CD4-positive, alpha-beta T cell treated with Interleukin-6 at 100 ng/mL for 8 hours (primary cell): Measurements from ENCODE around the gene SMURF2.
A peak's percentile ranks its signal among the peaks of the same experiment; 100 is the strongest.
"Not testable (repeated sequence)": the region's sequence is repeated elsewhere in the genome, so short reads cannot be mapped to it uniquely, and the experiment has no call there.

Experiments
- DNase-seq: peaks from one replicate; pipeline ENCODE4 v3.0.0-alpha.2; 2020; ENCODE audit warnings: mixed read lengths, low spot score

SMURF2 gene

GRCh38 chr17:64661976-64662773 lies at the start of gene SMURF2:
Gene SMURF2, minus strand, starts transcription at chr17:64662307. Its CDS starts 427 bp downstream, at chr17:64661880.
- DNase-seq: peak; percentile 82

GRCh38 chr17:64709481-64709880 lies 47.4 kb upstream of the SMURF2 start:
- DNase-seq: no peak

DNA sequence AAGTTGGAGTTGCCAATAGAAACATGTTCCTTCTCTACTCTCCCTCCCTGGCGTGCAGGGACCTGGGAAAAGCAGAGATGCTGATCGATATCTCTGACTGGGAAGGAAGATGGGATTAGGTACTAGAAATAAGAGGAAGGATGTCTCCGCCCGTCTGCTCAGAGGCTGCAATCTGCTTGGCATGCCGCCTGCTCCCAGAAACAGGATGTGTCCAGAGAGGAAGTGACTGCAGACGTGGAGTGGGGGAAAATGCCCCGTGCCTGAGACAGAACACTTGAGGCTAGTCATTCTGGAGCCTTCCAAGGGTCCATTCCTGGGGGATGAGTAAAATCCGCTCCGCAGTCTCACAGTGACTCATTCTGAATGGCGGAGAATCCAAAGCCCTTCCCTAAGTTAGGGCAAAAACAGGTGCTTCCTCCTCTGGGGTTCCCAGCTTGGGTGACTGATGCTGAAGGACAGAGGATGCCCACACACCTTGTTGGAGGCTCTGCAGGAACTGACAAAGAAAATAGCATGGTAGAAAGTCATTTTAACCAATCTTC lies 45.0 kb upstream of the SMURF2 start:
- DNase-seq: no peak

DNA sequence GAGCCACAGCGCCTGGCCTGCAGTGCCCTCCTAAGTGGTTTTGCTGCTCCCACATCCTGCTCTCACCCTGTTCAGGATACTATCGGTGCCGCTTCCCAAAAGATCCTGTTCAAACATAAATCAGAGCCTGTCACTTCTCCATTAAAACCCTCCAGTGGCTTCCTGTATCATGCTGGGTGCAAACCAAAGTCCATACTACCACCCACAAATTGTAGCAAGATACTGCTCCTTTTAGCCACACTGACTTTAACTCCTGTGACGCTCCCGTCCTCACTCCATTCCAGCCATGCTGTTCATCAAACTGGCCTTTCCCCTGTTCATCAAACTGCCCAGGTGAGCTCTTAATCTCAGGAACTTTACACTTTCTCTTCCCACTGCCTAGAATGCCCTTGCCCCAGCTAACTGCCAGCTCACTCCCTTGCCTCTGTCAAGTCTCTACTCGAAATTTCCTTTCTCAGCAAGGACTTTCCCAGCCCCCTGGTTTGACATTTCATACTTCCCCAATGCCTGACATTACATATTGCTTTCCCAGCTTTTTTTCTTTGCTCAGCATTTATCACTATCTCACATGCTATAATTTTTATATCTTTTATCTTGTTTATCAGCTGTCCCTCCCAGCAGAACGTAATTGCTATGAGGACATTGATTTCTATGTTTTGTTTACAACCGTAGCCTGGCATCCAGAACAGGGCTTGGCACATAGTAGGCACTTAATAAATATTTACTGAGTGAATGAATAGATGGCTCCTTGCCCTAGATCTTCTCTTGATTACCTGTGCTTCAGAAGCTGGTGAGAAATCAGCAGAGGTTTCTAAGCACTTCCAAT lies 44.3 kb upstream of the SMURF2 start:
- no peak for DNase-seq

- DNase-seq: no peak
Measured at GRCh38 chr17:64702815-64703214, 40.7 kb upstream of the SMURF2 start.

- no peak for DNase-seq
Measured at GRCh38 chr17:64698725-64699124, 36.6 kb upstream of the SMURF2 start.

- DNase-seq: no peak
Measured at GRCh38 chr17:64694207-64694606, 32.1 kb upstream of the SMURF2 start.

DNA sequence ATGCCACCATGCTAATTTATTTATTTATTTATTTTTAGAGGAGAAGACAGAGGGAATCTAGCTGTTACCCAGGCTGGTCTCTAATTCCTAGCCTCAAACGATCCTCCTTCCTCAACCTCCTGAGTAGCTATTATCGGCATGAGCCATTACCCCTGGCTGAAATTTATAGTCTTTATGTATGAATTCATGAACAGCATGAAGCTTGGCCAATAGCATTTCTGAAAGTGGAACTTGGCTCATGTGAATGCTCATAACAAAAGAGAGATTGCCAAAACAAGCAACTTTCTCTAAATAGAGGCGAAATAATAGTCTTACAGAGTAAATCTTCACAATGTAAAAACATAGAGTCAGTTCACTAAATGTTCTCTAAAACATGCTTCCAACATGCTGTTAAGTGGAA lies 30.1 kb upstream of the SMURF2 start:
- DNase-seq: no peak

GRCh38 chr17:64689106-64689505 lies 27.0 kb upstream of the SMURF2 start:
- DNase-seq: no peak

GRCh38 chr17:64688481-64688880 lies 26.4 kb upstream of the SMURF2 start:
- DNase-seq: no peak

DNA sequence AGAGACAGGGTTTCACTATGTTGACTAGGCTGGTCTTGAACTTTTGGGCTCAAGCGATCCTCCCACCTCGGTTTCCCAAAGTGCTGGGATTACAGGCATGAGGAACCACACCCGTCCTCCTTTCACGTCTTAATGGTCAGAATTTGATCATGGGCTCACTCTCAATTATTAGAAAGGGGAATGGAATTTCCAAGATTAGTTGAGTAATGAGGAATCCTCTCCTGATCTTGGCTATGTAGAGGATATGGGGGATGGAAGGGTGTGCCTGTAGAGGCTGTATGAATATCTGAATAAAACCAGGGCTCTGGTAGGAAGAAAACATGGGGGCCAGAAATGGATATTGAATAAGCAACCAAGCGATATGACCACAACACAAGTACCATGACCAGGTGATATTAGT lies 25.9 kb upstream of the SMURF2 start:
- no peak for DNase-seq

DNA sequence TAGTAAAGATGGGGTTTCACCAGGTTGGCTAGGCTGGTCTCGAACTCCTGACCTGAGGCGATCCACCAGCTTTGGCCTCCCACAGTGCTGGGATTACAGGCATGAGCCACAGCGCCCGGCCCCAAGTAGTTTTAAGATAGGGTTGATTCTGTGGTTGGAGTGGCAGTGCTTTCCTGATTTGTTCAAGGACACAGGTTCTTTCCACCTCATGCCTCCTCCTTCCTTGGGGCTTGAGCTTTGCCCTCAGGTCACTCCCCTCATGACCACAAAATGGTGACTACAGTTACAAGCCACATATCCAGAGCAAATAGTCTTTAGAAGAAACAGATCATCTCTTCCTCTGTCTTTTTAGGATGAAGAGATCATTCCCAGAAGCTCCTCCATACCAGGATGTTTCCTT lies 25.3 kb upstream of the SMURF2 start:
- DNase-seq: no peak

DNA sequence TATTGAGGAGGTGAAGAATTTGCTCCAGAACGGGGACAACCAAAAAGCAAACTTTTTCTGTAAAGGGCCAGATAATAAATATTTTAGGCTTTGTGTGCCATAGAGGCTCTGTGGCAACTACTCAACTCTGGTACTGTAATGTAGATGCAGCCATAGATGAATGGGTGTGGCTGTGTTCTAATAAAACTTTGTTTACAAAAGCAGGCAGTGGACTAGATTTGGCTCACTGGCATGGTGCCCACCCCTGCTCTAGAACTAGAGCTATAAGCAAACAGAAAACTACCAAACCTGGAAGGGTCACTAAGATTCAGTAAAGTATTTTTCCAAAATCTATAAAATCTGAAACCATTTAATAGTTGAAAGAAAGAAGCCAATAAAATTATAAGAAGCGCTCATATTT lies 24.6 kb upstream of the SMURF2 start:
- DNase-seq: no peak

DNA sequence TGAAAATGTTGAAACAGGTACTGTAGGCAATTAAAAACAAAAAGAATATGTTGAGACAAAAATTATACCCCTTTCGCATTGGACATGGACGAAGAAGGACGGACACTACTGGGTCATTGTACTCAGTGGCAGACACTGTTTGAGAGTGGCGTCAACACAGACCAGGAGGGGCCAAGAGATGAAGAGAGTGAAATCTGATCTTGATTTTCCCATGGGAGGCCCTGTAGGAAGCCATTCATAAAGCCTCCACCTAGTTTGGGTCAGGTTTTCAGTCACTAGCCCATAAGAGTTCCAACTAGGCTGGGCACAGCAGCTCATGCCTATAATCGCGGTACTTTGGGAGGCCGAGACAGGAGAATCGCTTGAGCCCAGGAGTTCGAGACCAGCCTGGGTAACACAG lies 23.6 kb upstream of the SMURF2 start:
- DNase-seq: no peak

DNA sequence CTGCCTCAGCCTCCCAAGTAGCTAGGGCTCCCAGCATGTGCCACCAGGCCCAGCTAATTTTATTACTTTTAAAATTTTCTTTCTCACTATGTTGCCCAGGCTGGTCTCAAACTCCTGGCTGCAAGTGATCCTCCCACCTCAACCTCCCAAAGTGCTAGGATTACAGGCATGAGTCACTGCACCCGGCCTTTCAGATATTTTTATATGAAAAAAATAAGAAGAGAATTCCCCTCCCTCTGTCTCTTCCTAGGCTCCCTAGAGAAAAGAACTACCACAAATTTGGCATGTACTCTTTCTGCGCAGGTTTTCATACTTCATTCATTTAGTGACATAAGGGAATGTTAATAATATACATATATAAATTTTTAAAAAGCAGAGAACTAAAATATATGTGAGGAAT lies 21.7 kb upstream of the SMURF2 start:
- no peak for DNase-seq

DNA sequence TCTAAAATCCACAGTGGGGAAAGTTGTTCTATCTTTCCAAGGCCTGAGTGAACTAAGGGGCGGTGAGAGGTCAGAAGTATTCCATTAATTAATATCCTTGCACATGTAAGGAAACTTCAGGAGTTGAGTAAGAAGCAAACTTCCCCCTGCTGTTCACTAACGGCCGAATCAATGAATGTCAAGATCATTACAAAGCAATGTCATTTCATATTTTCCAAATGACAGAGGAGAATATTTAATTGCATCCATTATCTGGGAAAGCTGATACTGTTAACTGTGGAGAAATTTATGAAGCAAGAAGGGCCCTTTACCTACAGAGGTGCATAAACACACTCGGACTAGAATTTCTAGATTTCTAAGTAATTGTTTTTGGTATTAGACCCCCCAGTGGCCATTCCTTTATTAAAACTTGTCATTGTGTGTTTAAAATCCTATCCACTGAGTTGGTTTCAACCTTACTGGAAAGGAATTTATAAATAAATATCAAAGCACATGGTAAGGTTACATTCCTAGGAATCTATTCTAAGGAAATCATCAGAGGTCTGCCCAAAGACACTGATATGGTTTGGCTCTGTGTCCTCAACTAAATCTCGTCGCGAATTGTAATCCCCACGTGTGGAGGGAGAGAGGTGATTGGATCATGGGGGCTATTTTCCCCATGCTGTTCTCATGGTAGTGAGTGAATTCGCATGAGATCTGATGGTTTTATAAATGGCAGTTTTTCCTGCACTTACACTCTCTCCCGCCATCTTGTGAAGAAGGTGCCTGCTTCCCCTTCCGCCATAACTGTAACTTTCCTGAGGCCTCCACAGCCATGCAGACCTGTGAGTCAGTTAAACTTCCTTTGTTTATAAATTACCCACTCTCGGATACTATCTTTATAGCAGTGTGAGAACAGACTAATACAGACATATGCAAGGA lies 20.4 kb upstream of the SMURF2 start:
- DNase-seq: no peak

- DNase-seq: no peak
Measured at GRCh38 chr17:64679710-64680216, 17.7 kb upstream of the SMURF2 start.

DNA sequence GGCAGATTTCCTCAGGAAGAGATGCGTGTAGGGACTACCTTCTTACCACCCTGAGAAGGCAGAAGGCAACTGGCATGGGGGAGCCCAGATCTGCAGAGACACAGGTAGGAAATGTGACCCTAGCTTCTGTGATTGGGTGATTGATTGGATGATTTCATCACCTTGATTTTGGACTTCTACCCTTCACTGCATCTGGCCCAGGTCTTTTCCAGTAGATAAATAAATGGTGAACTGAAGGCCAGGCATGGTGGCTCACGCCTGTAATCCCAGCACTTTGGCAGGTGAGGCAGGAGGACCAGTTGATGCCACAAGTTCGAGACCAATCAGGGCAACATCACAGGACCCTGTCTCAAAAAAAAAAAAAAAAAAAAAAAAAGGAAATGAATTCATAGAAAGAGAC lies 14.7 kb upstream of the SMURF2 start:
- DNase-seq: no peak

GRCh38 chr17:64670843-64671590 lies 8.9 kb upstream of the SMURF2 start:
- not testable (repeated sequence) for DNase-seq

DNA sequence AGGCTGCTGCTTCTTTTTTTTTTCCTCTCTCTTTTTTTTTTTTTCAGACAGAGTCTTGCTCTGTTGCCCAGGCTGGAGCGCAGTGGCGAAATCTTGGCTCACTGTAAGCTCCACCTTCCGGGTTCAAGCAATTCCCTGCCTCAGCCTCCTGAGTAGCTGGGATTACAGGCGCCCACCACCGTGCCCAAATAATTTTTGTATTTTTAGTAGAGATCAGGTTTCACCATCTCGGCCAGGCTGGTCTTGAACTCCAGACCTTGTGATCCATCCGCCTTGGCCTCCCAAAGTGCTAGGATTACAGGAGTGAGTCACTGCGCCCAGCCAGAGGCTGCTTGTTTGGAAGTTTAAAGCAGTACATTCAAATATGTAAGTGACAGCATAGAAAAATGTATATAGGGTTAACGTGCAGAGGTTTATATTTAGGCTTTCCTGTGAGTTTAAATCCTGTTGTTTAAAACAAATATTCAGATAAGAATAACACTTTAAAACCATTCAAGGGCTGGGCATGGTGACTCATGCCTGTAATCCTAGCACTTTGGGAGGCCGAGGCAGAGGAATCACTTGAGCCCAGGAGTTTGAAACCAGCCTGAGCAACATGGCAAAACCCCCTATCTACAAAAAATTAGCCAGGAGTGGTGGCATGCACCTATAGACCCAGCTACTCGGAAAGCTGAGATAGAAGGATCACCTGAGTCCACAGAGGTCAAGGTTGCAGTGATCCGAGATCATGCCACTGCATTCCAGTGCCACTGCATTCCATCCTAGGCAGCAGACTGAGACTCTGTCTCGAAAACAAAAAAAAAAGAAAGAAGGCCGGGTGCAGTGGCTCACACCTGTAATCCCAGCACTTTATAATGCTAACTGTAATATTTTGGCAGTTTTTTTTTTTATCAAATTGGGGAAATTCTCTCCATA lies 6.0 kb upstream of the SMURF2 start:
- not testable (repeated sequence) for DNase-seq
